Central memory CD4-positive, alpha-beta T cell (primary cell): Measurements from ENCODE around the gene CCDC142.
"Not testable (repeated sequence)": the region's sequence is repeated elsewhere in the genome, so short reads cannot be mapped to it uniquely, and the experiment has no call there.

Experiments used
- DNase-seq: peaks from one replicate; pipeline ENCODE4 v3.0.0; 2022

CCDC142 gene

GRCh38 chr2:74498500-74499266 lies 15.9 kb upstream of the CCDC142 start:
- DNase-seq, result no peak

DNA sequence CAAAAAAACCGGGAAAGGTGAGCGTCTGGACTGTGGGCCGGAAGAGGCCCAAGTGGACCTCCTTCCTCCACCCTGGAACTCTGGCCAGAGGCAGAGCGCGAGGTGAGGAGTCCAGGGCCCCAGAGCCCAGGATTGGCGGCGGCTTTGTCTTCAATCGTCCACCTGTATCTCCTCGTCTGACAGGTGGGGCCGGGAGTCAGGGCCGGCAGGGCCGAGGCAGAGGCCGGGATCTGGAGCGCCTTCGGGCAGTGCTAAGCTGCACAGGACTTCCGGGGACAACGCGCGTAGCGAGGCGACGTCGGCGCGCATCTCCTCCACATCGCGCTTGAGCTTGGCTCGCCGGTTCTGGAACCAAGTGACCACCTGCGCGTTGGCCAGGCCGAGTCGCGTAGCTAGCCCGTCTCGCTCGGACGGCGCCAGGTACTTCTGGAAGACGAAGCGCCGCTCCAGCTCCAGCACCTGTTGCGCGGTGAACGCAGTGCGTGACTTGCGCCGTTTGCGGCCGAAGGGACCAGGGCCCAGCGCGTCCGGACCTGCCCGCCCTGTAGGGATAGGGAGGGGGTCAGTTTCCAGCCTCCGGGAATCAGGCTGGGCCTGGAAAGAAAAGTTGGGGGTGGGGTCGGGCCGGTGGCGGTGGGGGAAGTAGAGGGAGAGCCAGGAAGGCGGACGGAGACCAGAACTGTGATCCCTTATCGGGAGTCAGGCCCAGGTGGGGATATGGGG lies 15.1 kb upstream of the CCDC142 start:
- no peak for DNase-seq

- no peak for DNase-seq
These were observed 14.4 kb upstream of the CCDC142 start for GRCh38 chr2:74496997-74497776.

DNA sequence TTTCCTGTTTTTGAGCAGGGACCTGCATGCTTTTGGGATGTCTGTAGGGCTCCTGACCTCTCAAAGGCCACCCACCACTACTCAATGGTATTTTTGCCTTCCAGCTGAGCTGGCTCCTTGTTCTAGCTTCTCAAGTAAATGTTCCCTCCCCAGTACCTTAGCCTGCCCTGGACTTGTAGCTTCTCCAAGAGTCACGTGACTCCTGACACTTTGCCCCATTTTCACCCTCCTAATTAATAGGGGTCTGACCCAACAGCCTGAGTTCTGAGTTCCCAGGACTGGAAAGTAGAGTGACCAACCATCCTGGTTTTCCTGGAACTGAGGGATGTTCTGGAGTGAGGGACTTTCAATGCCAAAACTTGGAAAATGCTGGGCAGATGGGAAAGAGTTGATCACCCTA lies 12.6 kb upstream of the CCDC142 start:
- DNase-seq, result no peak

- no peak for DNase-seq
These were observed 10.7 kb upstream of the CCDC142 start for GRCh38 chr2:74493546-74493945.

- DNase-seq, result no peak
These were observed 9.1 kb upstream of the CCDC142 start for GRCh38 chr2:74491648-74492544.

DNA sequence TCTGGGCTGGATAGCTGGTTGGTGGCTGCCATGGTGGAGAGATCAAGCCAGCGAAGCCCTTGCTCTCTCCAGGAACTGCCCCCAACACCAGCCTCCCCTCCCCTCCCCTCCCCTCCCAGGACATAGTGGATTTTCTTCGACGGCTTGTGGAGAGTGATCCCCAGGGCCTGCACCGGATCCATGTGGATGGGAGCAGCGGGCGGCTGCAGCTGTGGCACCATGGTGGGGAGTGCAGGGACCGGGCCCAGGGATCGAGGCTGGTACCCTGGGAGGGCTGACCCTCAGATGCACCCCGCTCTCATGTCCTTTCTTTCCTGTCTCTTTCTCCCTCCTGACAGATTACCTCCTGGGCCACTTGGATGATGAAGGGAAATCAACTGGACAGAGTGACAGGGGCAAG lies 7.1 kb upstream of the CCDC142 start:
- no peak for DNase-seq

GRCh38 chr2:74488643-74489481 lies 6.1 kb upstream of the CCDC142 start:
- no peak for DNase-seq

DNA sequence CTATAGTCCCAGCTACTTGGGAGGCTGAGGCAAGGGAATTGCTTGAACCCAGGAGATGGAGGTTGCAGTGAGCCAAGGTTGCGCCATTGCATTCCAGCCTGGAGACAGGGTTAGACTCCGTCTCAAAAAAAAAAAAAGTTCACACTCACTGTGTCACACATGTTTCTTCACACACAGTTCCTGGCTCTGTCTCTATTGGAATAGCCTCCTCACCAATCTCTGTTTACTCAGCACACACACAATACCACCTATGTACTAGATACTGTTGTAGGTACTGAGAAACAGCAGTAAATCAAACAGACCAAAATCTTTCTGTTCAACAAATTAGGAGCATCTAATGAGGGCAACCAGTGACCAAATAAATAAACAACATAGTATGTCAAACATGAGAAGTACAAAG lies 3.3 kb upstream of the CCDC142 start:
- DNase-seq, result no peak

- DNase-seq, result not testable (repeated sequence)
These were observed 922 bp upstream of the CCDC142 start for GRCh38 chr2:74483675-74484164.

- no peak for DNase-seq
These were observed 617 bp downstream of the CCDC142 start for GRCh38 chr2:74481961-74482800.

- no peak for DNase-seq
These were observed 1.4 kb downstream of the CCDC142 start for GRCh38 chr2:74481431-74481830.

DNA sequence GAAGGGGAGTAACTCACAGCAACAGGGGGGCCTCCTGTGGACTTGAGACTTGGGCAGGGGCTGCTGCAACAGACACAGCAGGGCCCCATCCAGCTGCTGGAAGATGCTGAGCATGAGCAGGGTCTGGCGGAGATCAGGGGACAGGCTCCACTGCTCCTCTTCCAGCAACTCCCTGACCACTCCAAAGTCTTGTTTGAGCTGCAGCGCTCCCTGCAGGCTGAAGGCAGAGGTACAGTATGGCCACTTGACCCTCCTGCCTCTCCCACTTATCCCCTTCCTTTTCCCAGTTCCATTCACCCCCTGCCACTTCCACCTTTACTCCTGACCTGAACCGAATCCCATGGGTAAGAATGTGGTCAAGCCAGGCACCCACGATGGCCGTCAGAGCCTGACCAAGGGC lies 7.9 kb downstream of the CCDC142 start:
- no peak for DNase-seq

DNA sequence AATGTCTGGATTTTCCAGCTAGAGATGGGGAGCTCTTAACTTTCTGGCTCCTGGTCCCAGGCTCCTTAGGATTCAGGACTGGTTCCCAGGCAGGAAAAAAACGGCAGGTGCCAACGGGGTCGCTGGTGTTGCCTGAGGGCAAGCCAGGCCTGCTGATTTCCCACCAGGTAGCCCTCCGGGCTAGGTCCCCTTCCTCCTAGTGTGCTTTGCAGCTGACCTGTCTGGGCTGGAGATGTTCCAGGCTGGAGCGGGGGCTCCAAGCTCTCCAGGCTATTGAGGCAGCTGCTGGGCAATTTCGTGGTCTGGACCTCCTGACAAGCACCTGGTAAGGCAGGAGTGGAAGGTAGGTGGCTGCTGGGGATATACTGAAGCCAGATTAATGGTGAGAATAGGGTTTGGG lies 8.3 kb downstream of the CCDC142 start:
- DNase-seq, result no peak

GRCh38 chr2:74472945-74473258 lies 9.9 kb downstream of the CCDC142 start:
- no peak for DNase-seq

GRCh38 chr2:74472086-74472944 lies 10.5 kb downstream of the CCDC142 start, which contains the start of gene MRPL53:
Gene MRPL53, minus strand, starts transcription at chr2:74472680. Its CDS starts 20 bp downstream, at chr2:74472660.
- peak; percentile 95 for DNase-seq

DNA sequence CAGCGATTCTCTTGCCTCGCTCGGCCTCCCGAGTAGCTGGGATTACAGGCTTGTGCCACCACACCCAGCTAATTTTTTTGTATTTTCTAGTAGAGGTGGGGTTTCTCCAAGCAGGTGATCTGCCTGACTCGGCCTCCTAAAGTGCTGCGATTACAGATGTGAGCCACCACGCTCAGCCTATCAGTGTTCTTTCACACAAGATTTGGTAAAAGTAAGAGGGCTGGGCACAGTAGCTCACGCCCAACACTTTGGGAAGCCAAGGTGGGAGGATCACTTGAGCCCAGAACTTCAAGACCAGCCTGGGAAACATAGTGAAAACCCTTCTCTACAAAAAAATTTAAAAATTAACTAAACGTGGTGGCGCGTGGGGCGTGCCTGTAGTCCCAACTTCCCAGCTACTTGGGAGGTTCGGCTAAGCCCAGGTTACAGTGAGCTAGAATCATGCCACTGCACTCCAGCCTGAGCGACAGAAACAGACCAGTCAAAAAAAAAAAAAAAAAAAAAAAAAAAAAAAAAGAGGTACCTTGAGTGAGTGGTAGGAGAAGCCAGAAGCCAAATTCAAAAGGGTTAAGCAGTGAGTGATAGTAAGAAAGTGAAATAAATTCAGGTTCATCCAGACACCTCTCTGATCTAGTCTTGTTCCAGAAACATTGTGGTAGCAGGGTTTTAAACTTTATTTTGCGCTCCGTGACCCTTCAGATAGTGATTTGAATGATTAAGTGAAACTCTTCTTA lies 11.3 kb downstream of the CCDC142 start:
- peak; percentile 7 for DNase-seq

GRCh38 chr2:74470742-74471141 lies 12.1 kb downstream of the CCDC142 start:
- DNase-seq, result not testable (repeated sequence)

DNA sequence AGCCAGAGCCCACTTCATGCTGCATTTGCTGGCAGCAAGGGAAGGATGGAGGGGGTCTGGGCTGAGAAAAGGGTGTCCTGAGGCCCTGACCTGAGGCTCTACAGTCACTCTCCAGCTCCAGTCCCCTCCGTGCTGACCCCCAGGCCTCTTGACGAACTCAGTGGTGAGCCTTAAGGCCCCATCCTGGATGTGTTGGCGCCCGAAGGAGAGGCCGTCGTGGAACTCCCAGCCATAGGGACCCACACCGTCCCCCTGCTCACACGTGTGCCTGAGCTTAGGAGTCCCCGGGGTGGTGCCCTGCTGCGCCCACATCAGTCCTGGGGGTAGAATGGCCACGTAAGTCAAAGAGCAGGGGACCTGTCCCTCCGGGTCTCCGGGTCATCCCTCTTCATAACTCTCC lies 18.4 kb downstream of the CCDC142 start:
- no peak for DNase-seq
